GM23338 (cell line): ENCODE measurements around the gene BCL2L13. TPM values are rescaled to one million over a fixed set of nuclear protein-coding genes. Genes with fewer than 3 reads are reported as not detected.
A peak's percentile ranks its signal among the peaks of the same experiment; 100 is the strongest.

ENCODE experiments used
- ATAC-seq: fragments of 200-7000 bp; cut with Tn5 transposase; 3 replicates; pipeline ENCODE4 v1.9.1; 2020
- DNase-seq: peaks from one replicate; pipeline ENCODE4 v3.0.0-alpha.2; 2015; ENCODE audit warnings: low spot score
- H2AFZ ChIP-seq: fragments of 200-600 bp; sonication (generic); 2 replicates; pipeline ENCODE4 v1.8.0; 2016; ENCODE audit warnings: antibody characterized with exemption, mild to moderate bottlenecking, moderate library complexity
- H3F3A ChIP-seq: fragments of 200-600 bp; sonication (generic); replicated peaks from 2 replicates; pipeline ENCODE4 v1.8.0; 2017; ENCODE audit warnings: antibody characterized with exemption, mixed run types, low read depth
- H3K27ac ChIP-seq: fragments of 200-600 bp; sonication (generic); 2 replicates; pipeline ENCODE4 v1.6.1; 2016; ENCODE audit warnings: low read depth
- H3K27me3 ChIP-seq: fragments of 200-600 bp; sonication (generic); 2 replicates; pipeline ENCODE4 v1.8.0; 2016; ENCODE audit warnings: mild to moderate bottlenecking, mixed run types, moderate library complexity; ENCODE audit not compliant: insufficient read depth
- H3K36me3 ChIP-seq: fragments of 200-600 bp; sonication (generic); 2 replicates; pipeline ENCODE4 v1.8.0; 2016; ENCODE audit warnings: mild to moderate bottlenecking; ENCODE audit not compliant: insufficient read depth
- H3K4me1 ChIP-seq: fragments of 200-600 bp; sonication (generic); 2 replicates; pipeline ENCODE4 v1.8.0; 2016; ENCODE audit warnings: mild to moderate bottlenecking, moderate library complexity; ENCODE audit not compliant: insufficient read depth
- H3K4me2 ChIP-seq: fragments of 200-600 bp; sonication (generic); 2 replicates; pipeline ENCODE4 v1.7.1; 2017; ENCODE audit warnings: mixed run types
- H3K4me3 ChIP-seq: fragments of 200-600 bp; sonication (generic); 2 replicates; pipeline ENCODE4 v1.6.1; 2016; ENCODE audit warnings: mixed run types
- H3K79me2 ChIP-seq: fragments of 200-600 bp; sonication (generic); replicated peaks from 2 replicates; pipeline ENCODE4 v1.8.0; 2017; ENCODE audit warnings: mild to moderate bottlenecking; ENCODE audit not compliant: insufficient read depth
- H3K9me2 ChIP-seq: fragments of 200-600 bp; sonication (generic); 2 replicates; pipeline ENCODE4 v1.8.0; 2017; ENCODE audit not compliant: insufficient read depth
- H4K20me1 ChIP-seq: fragments of 200-600 bp; sonication (generic); replicated peaks from 2 replicates; pipeline ENCODE4 v1.8.0; 2017; ENCODE audit warnings: mild to moderate bottlenecking; ENCODE audit not compliant: insufficient read depth
- H3K27ac Mint-ChIP-seq: 2 replicates; pipeline ENCODE4 v1.8.0; 2020; ENCODE audit warnings: inconsistent platforms, mild to moderate bottlenecking, moderate library complexity, mixed read lengths
- H3K27me3 Mint-ChIP-seq: 3 replicates; pipeline ENCODE4 v1.8.0; 2022; ENCODE audit warnings: low read depth, mild to moderate bottlenecking, moderate library complexity, mixed read lengths, inconsistent platforms; ENCODE audit not compliant: insufficient read depth, poor library complexity
- H3K36me3 Mint-ChIP-seq: 3 replicates; pipeline ENCODE4 v1.8.0; 2021; ENCODE audit warnings: low read depth, mild to moderate bottlenecking, inconsistent platforms, moderate library complexity, mixed read lengths
- H3K4me1 Mint-ChIP-seq: 3 replicates; pipeline ENCODE4 v1.8.0; 2020; ENCODE audit warnings: mild to moderate bottlenecking, inconsistent platforms, mixed read lengths
- H3K4me3 Mint-ChIP-seq: 3 replicates; pipeline ENCODE4 v1.8.0; 2021; ENCODE audit warnings: moderate library complexity, mild to moderate bottlenecking, inconsistent platforms, mixed read lengths
- H3K9me3 Mint-ChIP-seq: 3 replicates; pipeline ENCODE4 v1.8.0; 2020; ENCODE audit warnings: moderate library complexity, mild to moderate bottlenecking, inconsistent platforms, mixed read lengths
- CREB1 ChIP-seq: fragments of 250-450 bp; sonication (Bioruptor Pico); IDR thresholded peaks from 2 replicates; pipeline ENCODE4 v1.5.0; 2020; ENCODE audit warnings: low read depth, mild to moderate bottlenecking, moderate library complexity
- EZH2 ChIP-seq: fragments of 200-600 bp; sonication (generic); IDR thresholded peaks from one replicate; pipeline ENCODE4 v1.8.0; 2017; ENCODE audit warnings: antibody characterized with exemption, mild to moderate bottlenecking, low read depth; ENCODE audit not compliant: unreplicated experiment
- EZH2phosphoT487 ChIP-seq: fragments of 200-600 bp; sonication (generic); IDR thresholded peaks from one replicate; pipeline ENCODE4 v1.8.1; 2018; ENCODE audit warnings: antibody characterized with exemption; ENCODE audit not compliant: unreplicated experiment
- JUNB ChIP-seq: IDR thresholded peaks from one replicate; pipeline ENCODE4 v1.6.1; 2016; ENCODE audit warnings: antibody characterized with exemption; ENCODE audit not compliant: unreplicated experiment
- NANOG ChIP-seq: IDR thresholded peaks from 2 replicates; pipeline ENCODE4 v1.6.1; 2016; ENCODE audit warnings: antibody characterized with exemption, borderline replicate concordance
- POLR2AphosphoS5 ChIP-seq: IDR thresholded peaks from 2 replicates; pipeline ENCODE4 v1.6.1; 2016; ENCODE audit warnings: antibody characterized with exemption, low read depth
- STAT1 ChIP-seq: IDR thresholded peaks from one replicate; pipeline ENCODE4 v1.6.1; 2016; ENCODE audit warnings: antibody characterized with exemption; ENCODE audit not compliant: unreplicated experiment
- ZNF114 ChIP-seq: fragments of 250-450 bp; sonication (Bioruptor Pico); IDR thresholded peaks from 2 replicates; pipeline ENCODE4 v1.5.0; 2020; ENCODE audit warnings: mild to moderate bottlenecking, moderate library complexity
- ZNF331 ChIP-seq: fragments of 250-450 bp; sonication (Bioruptor Pico); IDR thresholded peaks from 2 replicates; pipeline ENCODE4 v1.5.0; 2020; ENCODE audit warnings: low read depth, mild to moderate bottlenecking, moderate library complexity
- polyA plus RNA-seq: library from polyadenylated mRNA; unstranded; fragments of >200 nt; fragmentation: Nextera tagmentation; extraction: Ambion mirVana; gene quantifications from 2 replicates; pipeline ENCODE4 v1.2.1, GENCODE V29; 2016
- total RNA-seq: library from RNA; depleted of rRNA; stranded (reverse); fragments of >200 nt; shearing (Covaris generic); gene quantifications from 2 replicates; pipeline ENCODE4 v1.2.3, GENCODE V29; 2014
- TF ChIP-seq, protein P1 (sequence below), 2 experiments: fragments of 200-600 bp in 1 of 2; sonication (generic) in 1 of 2; conservative IDR thresholded peaks; 2 replicates each; pipeline versions ENCODE4 v1.5.1 to v1.6.1; 2016 to 2017; ENCODE audit warnings: antibody characterized with exemption in 2 of 2, low read depth in 2 of 2, mild to moderate bottlenecking in 2 of 2, moderate library complexity in 1 of 2
- TF ChIP-seq, protein P2 (sequence below): IDR thresholded peaks from 2 replicates; pipeline ENCODE4 v1.6.1; 2016; ENCODE audit warnings: antibody characterized with exemption
- TF ChIP-seq, protein P3 (sequence below): fragments of 250-450 bp; sonication (Bioruptor Pico); IDR thresholded peaks from 2 replicates; pipeline ENCODE4 v1.5.0; 2020; ENCODE audit warnings: mild to moderate bottlenecking, moderate library complexity
- TF ChIP-seq, protein P4 (sequence below): IDR thresholded peaks from one replicate; pipeline ENCODE4 v1.6.1; 2018; ENCODE audit warnings: antibody characterized with exemption; ENCODE audit not compliant: unreplicated experiment

The BCL2L13 gene
- total and polyA plus RNA-seq, 2 experiments from 2014 or later, result 22.4 to 32.3 TPM

DNA sequence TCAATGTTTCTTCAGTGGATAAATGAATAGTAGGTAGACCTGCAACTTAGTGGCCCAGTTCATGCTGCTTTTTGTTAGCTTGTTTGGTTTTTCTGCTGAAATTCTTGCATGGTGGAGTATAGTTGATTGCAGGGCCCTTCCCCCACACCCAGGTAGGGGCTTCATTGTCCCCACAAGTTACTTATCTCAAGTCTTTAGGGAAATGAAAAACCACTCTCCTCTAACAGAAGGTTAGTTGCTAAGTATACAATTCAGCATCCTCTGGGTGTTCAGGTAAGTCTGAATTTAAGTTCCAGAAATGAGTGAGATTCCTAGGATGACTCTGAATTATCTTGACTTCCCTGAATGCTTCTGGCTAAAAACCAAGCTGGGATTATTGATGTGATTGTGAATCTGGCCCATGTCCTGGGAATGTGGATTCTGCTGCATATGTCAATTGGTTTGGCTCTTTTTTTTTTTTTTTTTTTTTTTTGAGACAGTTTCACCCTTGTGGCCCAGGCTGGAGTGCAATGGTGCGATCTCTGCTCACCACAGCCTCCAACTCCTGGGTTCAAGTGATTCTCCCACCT is 40.3 kb downstream of the BCL2L13 start:
- H3K27ac Mint-ChIP-seq, result no peak overlapping the region
- H3K36me3 Mint-ChIP-seq, result no peaks in the 10 kb centered on the region
- no peaks in the 10 kb centered on the region for H3K9me3 Mint-ChIP-seq
- TF ChIP-seq, protein P1, sequence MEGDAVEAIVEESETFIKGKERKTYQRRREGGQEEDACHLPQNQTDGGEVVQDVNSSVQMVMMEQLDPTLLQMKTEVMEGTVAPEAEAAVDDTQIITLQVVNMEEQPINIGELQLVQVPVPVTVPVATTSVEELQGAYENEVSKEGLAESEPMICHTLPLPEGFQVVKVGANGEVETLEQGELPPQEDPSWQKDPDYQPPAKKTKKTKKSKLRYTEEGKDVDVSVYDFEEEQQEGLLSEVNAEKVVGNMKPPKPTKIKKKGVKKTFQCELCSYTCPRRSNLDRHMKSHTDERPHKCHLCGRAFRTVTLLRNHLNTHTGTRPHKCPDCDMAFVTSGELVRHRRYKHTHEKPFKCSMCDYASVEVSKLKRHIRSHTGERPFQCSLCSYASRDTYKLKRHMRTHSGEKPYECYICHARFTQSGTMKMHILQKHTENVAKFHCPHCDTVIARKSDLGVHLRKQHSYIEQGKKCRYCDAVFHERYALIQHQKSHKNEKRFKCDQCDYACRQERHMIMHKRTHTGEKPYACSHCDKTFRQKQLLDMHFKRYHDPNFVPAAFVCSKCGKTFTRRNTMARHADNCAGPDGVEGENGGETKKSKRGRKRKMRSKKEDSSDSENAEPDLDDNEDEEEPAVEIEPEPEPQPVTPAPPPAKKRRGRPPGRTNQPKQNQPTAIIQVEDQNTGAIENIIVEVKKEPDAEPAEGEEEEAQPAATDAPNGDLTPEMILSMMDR (conservative IDR thresholded peaks at IDR 0.05; ENCODE audit: low read depth in 2 of 2), result no peak
- TF ChIP-seq STAT1 (no peak), JUNB (no peak), POLR2AphosphoS5 (no peak), ZNF331 (CRISPR knock-in tag) (no peak), CREB1 (CRISPR knock-in tag) (no peak), NANOG (no peak), EZH2phosphoT487 (no peak), EZH2 (no peak), ZNF114 (CRISPR knock-in tag) (no peak)
- TF ChIP-seq, protein P2, sequence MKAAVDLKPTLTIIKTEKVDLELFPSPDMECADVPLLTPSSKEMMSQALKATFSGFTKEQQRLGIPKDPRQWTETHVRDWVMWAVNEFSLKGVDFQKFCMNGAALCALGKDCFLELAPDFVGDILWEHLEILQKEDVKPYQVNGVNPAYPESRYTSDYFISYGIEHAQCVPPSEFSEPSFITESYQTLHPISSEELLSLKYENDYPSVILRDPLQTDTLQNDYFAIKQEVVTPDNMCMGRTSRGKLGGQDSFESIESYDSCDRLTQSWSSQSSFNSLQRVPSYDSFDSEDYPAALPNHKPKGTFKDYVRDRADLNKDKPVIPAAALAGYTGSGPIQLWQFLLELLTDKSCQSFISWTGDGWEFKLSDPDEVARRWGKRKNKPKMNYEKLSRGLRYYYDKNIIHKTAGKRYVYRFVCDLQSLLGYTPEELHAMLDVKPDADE, result no peak
- TF ChIP-seq, protein P3, sequence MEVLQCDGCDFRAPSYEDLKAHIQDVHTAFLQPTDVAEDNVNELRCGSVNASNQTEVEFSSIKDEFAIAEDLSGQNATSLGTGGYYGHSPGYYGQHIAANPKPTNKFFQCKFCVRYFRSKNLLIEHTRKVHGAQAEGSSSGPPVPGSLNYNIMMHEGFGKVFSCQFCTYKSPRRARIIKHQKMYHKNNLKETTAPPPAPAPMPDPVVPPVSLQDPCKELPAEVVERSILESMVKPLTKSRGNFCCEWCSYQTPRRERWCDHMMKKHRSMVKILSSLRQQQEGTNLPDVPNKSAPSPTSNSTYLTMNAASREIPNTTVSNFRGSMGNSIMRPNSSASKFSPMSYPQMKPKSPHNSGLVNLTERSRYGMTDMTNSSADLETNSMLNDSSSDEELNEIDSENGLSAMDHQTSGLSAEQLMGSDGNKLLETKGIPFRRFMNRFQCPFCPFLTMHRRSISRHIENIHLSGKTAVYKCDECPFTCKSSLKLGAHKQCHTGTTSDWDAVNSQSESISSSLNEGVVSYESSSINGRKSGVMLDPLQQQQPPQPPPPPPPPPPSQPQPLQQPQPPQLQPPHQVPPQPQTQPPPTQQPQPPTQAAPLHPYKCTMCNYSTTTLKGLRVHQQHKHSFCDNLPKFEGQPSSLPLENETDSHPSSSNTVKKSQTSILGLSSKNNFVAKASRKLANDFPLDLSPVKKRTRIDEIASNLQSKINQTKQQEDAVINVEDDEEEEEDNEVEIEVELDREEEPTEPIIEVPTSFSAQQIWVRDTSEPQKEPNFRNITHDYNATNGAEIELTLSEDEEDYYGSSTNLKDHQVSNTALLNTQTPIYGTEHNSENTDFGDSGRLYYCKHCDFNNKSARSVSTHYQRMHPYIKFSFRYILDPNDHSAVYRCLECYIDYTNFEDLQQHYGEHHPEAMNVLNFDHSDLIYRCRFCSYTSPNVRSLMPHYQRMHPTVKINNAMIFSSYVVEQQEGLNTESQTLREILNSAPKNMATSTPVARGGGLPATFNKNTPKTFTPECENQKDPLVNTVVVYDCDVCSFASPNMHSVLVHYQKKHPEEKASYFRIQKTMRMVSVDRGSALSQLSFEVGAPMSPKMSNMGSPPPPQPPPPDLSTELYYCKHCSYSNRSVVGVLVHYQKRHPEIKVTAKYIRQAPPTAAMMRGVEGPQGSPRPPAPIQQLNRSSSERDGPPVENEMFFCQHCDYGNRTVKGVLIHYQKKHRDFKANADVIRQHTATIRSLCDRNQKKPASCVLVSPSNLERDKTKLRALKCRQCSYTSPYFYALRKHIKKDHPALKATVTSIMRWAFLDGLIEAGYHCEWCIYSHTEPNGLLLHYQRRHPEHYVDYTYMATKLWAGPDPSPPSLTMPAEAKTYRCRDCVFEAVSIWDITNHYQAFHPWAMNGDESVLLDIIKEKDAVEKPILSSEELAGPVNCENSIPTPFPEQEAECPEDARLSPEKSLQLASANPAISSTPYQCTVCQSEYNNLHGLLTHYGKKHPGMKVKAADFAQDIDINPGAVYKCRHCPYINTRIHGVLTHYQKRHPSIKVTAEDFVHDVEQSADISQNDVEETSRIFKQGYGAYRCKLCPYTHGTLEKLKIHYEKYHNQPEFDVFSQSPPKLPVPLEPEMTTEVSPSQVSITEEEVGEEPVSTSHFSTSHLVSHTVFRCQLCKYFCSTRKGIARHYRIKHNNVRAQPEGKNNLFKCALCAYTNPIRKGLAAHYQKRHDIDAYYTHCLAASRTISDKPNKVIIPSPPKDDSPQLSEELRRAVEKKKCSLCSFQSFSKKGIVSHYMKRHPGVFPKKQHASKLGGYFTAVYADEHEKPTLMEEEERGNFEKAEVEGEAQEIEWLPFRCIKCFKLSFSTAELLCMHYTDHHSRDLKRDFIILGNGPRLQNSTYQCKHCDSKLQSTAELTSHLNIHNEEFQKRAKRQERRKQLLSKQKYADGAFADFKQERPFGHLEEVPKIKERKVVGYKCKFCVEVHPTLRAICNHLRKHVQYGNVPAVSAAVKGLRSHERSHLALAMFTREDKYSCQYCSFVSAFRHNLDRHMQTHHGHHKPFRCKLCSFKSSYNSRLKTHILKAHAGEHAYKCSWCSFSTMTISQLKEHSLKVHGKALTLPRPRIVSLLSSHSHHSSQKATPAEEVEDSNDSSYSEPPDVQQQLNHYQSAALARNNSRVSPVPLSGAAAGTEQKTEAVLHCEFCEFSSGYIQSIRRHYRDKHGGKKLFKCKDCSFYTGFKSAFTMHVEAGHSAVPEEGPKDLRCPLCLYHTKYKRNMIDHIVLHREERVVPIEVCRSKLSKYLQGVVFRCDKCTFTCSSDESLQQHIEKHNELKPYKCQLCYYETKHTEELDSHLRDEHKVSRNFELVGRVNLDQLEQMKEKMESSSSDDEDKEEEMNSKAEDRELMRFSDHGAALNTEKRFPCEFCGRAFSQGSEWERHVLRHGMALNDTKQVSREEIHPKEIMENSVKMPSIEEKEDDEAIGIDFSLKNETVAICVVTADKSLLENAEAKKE (CRISPR knock-in tag), result no peak
- TF ChIP-seq, protein P4, sequence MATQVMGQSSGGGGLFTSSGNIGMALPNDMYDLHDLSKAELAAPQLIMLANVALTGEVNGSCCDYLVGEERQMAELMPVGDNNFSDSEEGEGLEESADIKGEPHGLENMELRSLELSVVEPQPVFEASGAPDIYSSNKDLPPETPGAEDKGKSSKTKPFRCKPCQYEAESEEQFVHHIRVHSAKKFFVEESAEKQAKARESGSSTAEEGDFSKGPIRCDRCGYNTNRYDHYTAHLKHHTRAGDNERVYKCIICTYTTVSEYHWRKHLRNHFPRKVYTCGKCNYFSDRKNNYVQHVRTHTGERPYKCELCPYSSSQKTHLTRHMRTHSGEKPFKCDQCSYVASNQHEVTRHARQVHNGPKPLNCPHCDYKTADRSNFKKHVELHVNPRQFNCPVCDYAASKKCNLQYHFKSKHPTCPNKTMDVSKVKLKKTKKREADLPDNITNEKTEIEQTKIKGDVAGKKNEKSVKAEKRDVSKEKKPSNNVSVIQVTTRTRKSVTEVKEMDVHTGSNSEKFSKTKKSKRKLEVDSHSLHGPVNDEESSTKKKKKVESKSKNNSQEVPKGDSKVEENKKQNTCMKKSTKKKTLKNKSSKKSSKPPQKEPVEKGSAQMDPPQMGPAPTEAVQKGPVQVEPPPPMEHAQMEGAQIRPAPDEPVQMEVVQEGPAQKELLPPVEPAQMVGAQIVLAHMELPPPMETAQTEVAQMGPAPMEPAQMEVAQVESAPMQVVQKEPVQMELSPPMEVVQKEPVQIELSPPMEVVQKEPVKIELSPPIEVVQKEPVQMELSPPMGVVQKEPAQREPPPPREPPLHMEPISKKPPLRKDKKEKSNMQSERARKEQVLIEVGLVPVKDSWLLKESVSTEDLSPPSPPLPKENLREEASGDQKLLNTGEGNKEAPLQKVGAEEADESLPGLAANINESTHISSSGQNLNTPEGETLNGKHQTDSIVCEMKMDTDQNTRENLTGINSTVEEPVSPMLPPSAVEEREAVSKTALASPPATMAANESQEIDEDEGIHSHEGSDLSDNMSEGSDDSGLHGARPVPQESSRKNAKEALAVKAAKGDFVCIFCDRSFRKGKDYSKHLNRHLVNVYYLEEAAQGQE, result no peak
- Histone ChIP-seq H3K36me3 (no peaks in the 10 kb centered on the region), H3K79me2 (peaks cover 6% of the 10 kb centered on the region), H3K4me3 (peak overlapping the region; percentile 11; the same call in 1 of the 2 replicates), H3K27me3 (no peaks in the 10 kb centered on the region), H3K27ac (peak overlapping the region; percentile 88), H3F3A (peaks cover 7% of the 10 kb centered on the region; the same call in 1 of the 2 replicates), H4K20me1 (0 out of 2 replicates have a peak, but pooled peaks cover under 1% of the 10 kb centered on the region), H3K9me2 (0 out of 2 replicates have a peak, but pooled peaks cover 2% of the 10 kb centered on the region), H2AFZ (no peak overlapping the region), H3K4me2 (peak overlapping the region; percentile 56), H3K4me1 (peaks cover 14% of the 10 kb centered on the region)
- ATAC-seq (no peak; the same call in 2 of the 3 replicates), DNase-seq (peak; percentile 46)
- H3K4me1 Mint-ChIP-seq, result peaks cover 10% of the 10 kb centered on the region
- no peak overlapping the region; the same call in 2 of the 3 replicates for H3K4me3 Mint-ChIP-seq
- H3K27me3 Mint-ChIP-seq, result no peaks in the 10 kb centered on the region
